A549 (cell line): ENCODE results near the gene B4GALT6.

Experiments used
- HOXA7 ChIP-seq: fragments of 250-450 bp; sonication (Bioruptor Pico); IDR thresholded peaks from 2 replicates; pipeline ENCODE4 v1.5.0; 2020; ENCODE audit warnings: mild to moderate bottlenecking, moderate library complexity
- KDM1A ChIP-seq: fragments of 200-600 bp; sonication (generic); IDR thresholded peaks from 2 replicates; pipeline ENCODE4 v1.6.1; 2016; ENCODE audit warnings: low read depth, mild to moderate bottlenecking
- NPAS2 ChIP-seq: fragments of 250-450 bp; sonication (Bioruptor Pico); IDR thresholded peaks from 2 replicates; pipeline ENCODE4 v1.8.0; 2022; ENCODE audit warnings: mild to moderate bottlenecking, moderate library complexity, borderline replicate concordance
- RAD21 ChIP-seq, 2 experiments: fragments of >200 bp in 1 of 2; sonication (Bioruptor Twin) in 1 of 2; formaldehyde crosslinking in 1 of 2; IDR thresholded peaks in 1 of 2; conservative IDR thresholded peaks in 1 of 2; 2 replicates in 1 of 2; 3 replicates in 1 of 2; pipeline ENCODE4 v1.6.1; 2012 to 2018; ENCODE audit warnings: inconsistent platforms in 1 of 2
- SREBF2 ChIP-seq: fragments of 450-650 bp; IDR thresholded peaks from 2 replicates; pipeline ENCODE4 v1.6.1; 2014; ENCODE audit warnings: mild to moderate bottlenecking, moderate library complexity
- TF ChIP-seq, protein P1 (sequence below): fragments of >200 bp; sonication (Bioruptor Twin); formaldehyde crosslinking; IDR thresholded peaks from 3 replicates; pipeline ENCODE4 v1.5.1; 2016
- TF ChIP-seq, protein P2 (sequence below): fragments of 150-350 bp; IDR thresholded peaks from 2 replicates; pipeline ENCODE4 v1.6.1; 2014; ENCODE audit warnings: low read depth, mild to moderate bottlenecking, low read length
- TF ChIP-seq, protein P3 (sequence below): IDR thresholded peaks from 2 replicates; pipeline ENCODE4 v1.6.1; 2012

DNA sequence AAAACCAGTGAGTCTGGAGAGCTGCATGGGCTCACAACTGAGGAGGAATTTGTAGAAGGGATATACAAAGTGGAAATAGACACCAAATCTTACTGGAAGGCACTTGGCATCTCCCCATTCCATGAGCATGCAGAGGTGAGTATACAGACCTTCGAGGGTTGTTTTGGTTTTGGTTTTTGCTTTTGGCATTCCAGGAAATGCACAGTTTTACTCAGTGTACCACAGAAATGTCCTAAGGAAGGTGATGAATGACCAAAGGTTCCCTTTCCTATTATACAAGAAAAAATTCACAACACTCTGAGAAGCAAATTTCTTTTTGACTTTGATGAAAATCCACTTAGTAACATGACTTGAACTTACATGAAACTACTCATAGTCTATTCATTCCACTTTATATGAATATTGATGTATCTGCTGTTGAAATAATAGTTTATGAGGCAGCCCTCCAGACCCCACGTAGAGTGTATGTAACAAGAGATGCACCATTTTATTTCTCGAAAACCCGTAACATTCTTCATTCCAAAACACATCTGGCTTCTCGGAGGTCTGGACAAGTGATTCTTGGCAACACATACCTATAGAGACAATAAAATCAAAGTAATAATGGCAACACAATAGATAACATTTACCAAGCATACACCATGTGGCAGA lies 89.1 kb downstream of the B4GALT6 start:
- TF ChIP-seq RAD21 (conservative IDR thresholded peaks at IDR 0.05 in 1 of 2, IDR thresholded peaks at IDR 0.05 in 1 of 2) (no peak), KDM1A (no peak), SREBF2 (no peak), HOXA7 (CRISPR knock-in tag) (no peak), NPAS2 (CRISPR knock-in tag) (no peak)
- TF ChIP-seq, protein P1, sequence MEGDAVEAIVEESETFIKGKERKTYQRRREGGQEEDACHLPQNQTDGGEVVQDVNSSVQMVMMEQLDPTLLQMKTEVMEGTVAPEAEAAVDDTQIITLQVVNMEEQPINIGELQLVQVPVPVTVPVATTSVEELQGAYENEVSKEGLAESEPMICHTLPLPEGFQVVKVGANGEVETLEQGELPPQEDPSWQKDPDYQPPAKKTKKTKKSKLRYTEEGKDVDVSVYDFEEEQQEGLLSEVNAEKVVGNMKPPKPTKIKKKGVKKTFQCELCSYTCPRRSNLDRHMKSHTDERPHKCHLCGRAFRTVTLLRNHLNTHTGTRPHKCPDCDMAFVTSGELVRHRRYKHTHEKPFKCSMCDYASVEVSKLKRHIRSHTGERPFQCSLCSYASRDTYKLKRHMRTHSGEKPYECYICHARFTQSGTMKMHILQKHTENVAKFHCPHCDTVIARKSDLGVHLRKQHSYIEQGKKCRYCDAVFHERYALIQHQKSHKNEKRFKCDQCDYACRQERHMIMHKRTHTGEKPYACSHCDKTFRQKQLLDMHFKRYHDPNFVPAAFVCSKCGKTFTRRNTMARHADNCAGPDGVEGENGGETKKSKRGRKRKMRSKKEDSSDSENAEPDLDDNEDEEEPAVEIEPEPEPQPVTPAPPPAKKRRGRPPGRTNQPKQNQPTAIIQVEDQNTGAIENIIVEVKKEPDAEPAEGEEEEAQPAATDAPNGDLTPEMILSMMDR, result no peak
- TF ChIP-seq, protein P2, sequence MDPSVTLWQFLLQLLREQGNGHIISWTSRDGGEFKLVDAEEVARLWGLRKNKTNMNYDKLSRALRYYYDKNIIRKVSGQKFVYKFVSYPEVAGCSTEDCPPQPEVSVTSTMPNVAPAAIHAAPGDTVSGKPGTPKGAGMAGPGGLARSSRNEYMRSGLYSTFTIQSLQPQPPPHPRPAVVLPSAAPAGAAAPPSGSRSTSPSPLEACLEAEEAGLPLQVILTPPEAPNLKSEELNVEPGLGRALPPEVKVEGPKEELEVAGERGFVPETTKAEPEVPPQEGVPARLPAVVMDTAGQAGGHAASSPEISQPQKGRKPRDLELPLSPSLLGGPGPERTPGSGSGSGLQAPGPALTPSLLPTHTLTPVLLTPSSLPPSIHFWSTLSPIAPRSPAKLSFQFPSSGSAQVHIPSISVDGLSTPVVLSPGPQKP, result no peak
- TF ChIP-seq, protein P3, sequence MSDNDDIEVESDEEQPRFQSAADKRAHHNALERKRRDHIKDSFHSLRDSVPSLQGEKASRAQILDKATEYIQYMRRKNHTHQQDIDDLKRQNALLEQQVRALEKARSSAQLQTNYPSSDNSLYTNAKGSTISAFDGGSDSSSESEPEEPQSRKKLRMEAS, result no peak
